ENCODE measurements around the gene LMNTD2. TPM values are rescaled to one million over a fixed set of nuclear protein-coding genes. Genes with fewer than 3 reads are reported as not detected.

LMNTD2 gene
- total and polyA plus RNA-seq, 2 of the 13 experiments (the other 11 are each of a cell fraction or from before 2014, with no cell fraction given) = 1.1 to 3.1 TPM

DNA sequence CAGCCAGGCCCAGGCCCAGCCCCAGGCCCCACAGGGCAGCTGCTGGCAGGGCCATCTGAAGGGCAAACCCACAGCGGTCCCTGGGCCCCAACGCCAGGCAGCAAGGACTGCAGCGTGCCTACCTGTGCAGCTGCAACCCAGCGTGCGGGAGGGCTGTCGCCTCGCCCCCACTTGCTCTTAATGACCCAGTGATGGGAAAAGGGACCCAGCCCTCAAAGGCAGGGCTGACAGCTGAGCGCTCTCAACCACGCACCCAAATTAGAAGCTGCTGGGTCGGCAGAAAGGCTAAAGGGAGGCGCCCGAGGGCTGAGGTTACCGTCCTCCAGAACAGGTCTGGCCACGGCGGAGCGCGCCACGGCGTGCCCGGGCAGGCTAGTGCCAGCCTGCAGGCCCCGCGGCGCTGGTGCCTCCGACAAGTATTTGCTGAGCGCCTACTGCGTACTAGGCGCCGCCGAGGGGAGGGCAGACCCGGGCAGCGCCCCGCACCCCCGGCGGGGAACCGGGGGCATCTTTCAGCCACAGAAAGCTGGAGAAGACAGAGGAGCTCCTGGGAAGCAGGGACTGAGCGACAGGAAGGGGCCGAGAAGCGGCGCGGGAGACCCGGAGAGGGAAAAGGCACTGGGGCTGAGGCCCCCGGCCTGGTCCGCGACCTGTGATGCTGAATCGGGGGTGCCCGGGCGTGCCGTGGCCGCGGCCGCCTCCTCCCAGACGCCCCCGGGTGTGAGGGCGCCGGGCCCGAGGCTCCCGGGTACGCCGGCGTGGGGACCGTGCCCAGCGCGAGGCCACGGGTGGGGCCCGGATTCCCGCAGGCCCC lies 25.9 kb downstream of the LMNTD2 start (continued):
- TF ChIP-seq THAP8 (CRISPR knock-in tag; IDR thresholded peaks at IDR 0.05; ENCODE audit: borderline replicate concordance) = 0 out of 2 replicates have a peak, but pooled peaks have one; percentile 35
- peak; percentile 61 for TF ChIP-seq AGO2 (optimal IDR thresholded peaks at IDR 0.05; ENCODE audit: low read depth, low read length)
- no peak for TF ChIP-seq SALL2 (CRISPR knock-in tag; IDR thresholded peaks at IDR 0.05)
- TF ChIP-seq ZNF501 (CRISPR knock-in tag; IDR thresholded peaks at IDR 0.05) = peak; percentile 67
- TF ChIP-seq PATZ1 (CRISPR knock-in tag; IDR thresholded peaks at IDR 0.05) = 0 out of 2 replicates have a peak, but pooled peaks have one; percentile 27
- TF ChIP-seq, protein P1, sequence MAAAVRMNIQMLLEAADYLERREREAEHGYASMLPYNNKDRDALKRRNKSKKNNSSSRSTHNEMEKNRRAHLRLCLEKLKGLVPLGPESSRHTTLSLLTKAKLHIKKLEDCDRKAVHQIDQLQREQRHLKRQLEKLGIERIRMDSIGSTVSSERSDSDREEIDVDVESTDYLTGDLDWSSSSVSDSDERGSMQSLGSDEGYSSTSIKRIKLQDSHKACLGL (CRISPR knock-in tag; IDR thresholded peaks at IDR 0.05) = 0 out of 2 replicates have a peak, but pooled peaks have one; percentile 17
- 0 out of 2 replicates have a peak, but pooled peaks have one; percentile 41 for TF ChIP-seq KAT7 (CRISPR knock-in tag; IDR thresholded peaks at IDR 0.05; ENCODE audit: borderline replicate concordance)
- TF ChIP-seq, protein P2, sequence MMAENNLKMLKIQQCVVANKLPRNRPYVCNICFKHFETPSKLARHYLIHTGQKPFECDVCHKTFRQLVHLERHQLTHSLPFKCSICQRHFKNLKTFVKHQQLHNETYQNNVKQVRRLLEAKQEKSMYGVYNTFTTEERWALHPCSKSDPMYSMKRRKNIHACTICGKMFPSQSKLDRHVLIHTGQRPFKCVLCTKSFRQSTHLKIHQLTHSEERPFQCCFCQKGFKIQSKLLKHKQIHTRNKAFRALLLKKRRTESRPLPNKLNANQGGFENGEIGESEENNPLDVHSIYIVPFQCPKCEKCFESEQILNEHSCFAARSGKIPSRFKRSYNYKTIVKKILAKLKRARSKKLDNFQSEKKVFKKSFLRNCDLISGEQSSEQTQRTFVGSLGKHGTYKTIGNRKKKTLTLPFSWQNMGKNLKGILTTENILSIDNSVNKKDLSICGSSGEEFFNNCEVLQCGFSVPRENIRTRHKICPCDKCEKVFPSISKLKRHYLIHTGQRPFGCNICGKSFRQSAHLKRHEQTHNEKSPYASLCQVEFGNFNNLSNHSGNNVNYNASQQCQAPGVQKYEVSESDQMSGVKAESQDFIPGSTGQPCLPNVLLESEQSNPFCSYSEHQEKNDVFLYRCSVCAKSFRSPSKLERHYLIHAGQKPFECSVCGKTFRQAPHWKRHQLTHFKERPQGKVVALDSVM (CRISPR knock-in tag; IDR thresholded peaks at IDR 0.05) = peak; percentile 54; the same call in 1 of the 2 replicates
- 0 out of 2 replicates have a peak, but pooled peaks have one; percentile 39 for TF ChIP-seq SRY (CRISPR knock-in tag; IDR thresholded peaks at IDR 0.05)
- TF ChIP-seq ZBTB43 (CRISPR knock-in tag; conservative IDR thresholded peaks at IDR 0.05) = 0 out of 2 replicates have a peak, but pooled peaks have one; percentile 26
- TF ChIP-seq GABPB1 (CRISPR knock-in tag; IDR thresholded peaks at IDR 0.05) = peak; percentile 43; the same call in 1 of the 2 replicates
- peak; percentile 43; the same call in 1 of the 2 replicates for TF ChIP-seq SP2 (CRISPR knock-in tag; IDR thresholded peaks at IDR 0.05)
- TF ChIP-seq PHF8 (CRISPR knock-in tag; IDR thresholded peaks at IDR 0.05) = peak; percentile 35; the same call in 1 of the 2 replicates
- TF ChIP-seq, protein P3, sequence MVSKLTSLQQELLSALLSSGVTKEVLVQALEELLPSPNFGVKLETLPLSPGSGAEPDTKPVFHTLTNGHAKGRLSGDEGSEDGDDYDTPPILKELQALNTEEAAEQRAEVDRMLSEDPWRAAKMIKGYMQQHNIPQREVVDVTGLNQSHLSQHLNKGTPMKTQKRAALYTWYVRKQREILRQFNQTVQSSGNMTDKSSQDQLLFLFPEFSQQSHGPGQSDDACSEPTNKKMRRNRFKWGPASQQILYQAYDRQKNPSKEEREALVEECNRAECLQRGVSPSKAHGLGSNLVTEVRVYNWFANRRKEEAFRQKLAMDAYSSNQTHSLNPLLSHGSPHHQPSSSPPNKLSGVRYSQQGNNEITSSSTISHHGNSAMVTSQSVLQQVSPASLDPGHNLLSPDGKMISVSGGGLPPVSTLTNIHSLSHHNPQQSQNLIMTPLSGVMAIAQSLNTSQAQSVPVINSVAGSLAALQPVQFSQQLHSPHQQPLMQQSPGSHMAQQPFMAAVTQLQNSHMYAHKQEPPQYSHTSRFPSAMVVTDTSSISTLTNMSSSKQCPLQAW (CRISPR knock-in tag; IDR thresholded peaks at IDR 0.05) = peak; percentile 60; the same call in 1 of the 2 replicates
- TF ChIP-seq, protein P4, sequence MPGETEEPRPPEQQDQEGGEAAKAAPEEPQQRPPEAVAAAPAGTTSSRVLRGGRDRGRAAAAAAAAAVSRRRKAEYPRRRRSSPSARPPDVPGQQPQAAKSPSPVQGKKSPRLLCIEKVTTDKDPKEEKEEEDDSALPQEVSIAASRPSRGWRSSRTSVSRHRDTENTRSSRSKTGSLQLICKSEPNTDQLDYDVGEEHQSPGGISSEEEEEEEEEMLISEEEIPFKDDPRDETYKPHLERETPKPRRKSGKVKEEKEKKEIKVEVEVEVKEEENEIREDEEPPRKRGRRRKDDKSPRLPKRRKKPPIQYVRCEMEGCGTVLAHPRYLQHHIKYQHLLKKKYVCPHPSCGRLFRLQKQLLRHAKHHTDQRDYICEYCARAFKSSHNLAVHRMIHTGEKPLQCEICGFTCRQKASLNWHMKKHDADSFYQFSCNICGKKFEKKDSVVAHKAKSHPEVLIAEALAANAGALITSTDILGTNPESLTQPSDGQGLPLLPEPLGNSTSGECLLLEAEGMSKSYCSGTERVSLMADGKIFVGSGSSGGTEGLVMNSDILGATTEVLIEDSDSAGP (CRISPR knock-in tag; IDR thresholded peaks at IDR 0.05; ENCODE audit: borderline replicate concordance) = peak; percentile 54; the same call in 1 of the 2 replicates
- peak; percentile 99 for TF ChIP-seq ZNF205 (CRISPR knock-in tag; IDR thresholded peaks at IDR 0.05)
- TF ChIP-seq ZNF274 (CRISPR knock-in tag; IDR thresholded peaks at IDR 0.05) = 0 out of 2 replicates have a peak, but pooled peaks have one; percentile 11

Data from HepG2 (cell line).